Body of pancreas (tissue), 4 donors: ENCODE results near the gene GPRIN3. TPM values are rescaled to one million over a fixed set of nuclear protein-coding genes. Genes with fewer than 3 reads are reported as not detected.
"Not testable (repeated sequence)": the region's sequence is repeated elsewhere in the genome, so short reads cannot be mapped to it uniquely, and the experiment has no call there.

ENCODE experiments used
- ATAC-seq: fragments of 150-250 bp; one replicate; pipeline ENCODE4 v1.9.1; 2016
- DNase-seq, 4 donors: peaks; one replicate each; pipeline ENCODE4 v3.0.0-alpha.2; 2019
- H3K27ac ChIP-seq, 4 donors: fragments of 200-600 bp; sonication (generic); 1 replicate in 3 of 4; 2 replicates in 1 of 4; pipeline versions ENCODE4 v1.5.1 to v1.6.1; 2016 to 2019; ENCODE audit warnings: mild to moderate bottlenecking in 1 of 4, mixed read lengths in 1 of 4, moderate library complexity in 1 of 4
- H3K27me3 ChIP-seq, 2 donors: fragments of 200-600 bp; sonication (generic); one replicate each; pipeline ENCODE4 v1.6.0; 2016; ENCODE audit warnings: mild to moderate bottlenecking in 1 of 2
- H3K36me3 ChIP-seq, 2 donors: fragments of 200-600 bp; sonication (generic); replicated peaks in 1 of 2; 2 replicates each; pipeline ENCODE4 v1.5.1; 2016; ENCODE audit warnings: low read depth in 2 of 2; ENCODE audit not compliant: insufficient read depth in 1 of 2
- H3K4me1 ChIP-seq: fragments of 200-600 bp; sonication (generic); one replicate; pipeline ENCODE4 v1.6.0; 2016
- H3K4me3 ChIP-seq, 2 donors: fragments of 200-600 bp; sonication (generic); 1 replicate in 1 of 2; 2 replicates in 1 of 2; pipeline ENCODE4 v1.5.1; 2016 to 2019
- H3K9me3 ChIP-seq, 3 donors: fragments of 200-600 bp; sonication (generic); 1 replicate in 2 of 3; 2 replicates in 1 of 3; pipeline ENCODE4 v1.5.1; 2016
- CTCF ChIP-seq, 7 experiments: fragments of 450-650 bp in 4 of 7; fragments of 200-600 bp in 3 of 7; sonication (generic) in 3 of 7; IDR thresholded peaks; one replicate each; pipeline ENCODE4 v1.5.1; 2016 to 2019; ENCODE audit warnings: antibody characterized with exemption in 7 of 7
- POLR2A ChIP-seq, 3 donors: fragments of 450-650 bp; IDR thresholded peaks; one replicate each; pipeline ENCODE4 v1.6.1; 2016; ENCODE audit warnings: antibody characterized with exemption in 3 of 3, mild to moderate bottlenecking in 2 of 3
- WGBS, 2 donors: methylation state at CpG; one replicate each; pipeline ENCODE4 v1.1.5; 2017; 5-methylcytosine and 5-hydroxymethylcytosine counted together
- intact Hi-C: fragments of 100-400 bp; cut with DNase I; formaldehyde crosslinking; loops from one replicate; pipeline ENCODE4 v1.15.1; 2023
- total RNA-seq, 2 donors: library from RNA; depleted of rRNA; stranded (reverse); fragments of >200 nt; gene quantifications; one replicate each; pipeline ENCODE4 v1.1.0, GENCODE V29; 2016

The GPRIN3 gene
- total RNA-seq, 2 donors from 2014 or later, result 5.3 to 9.3 TPM

- intact Hi-C loops, result no loop called here
- WGBS, 2 donors, result 94 to 96% methylated on average over 4 of the region's 4 CpGs
- TF ChIP-seq CTCF (IDR thresholded peaks at IDR 0.05) (no peak), POLR2A (IDR thresholded peaks at IDR 0.05) (no peak)
- Histone ChIP-seq H3K4me1 (peaks cover 14% of the 10 kb centered on the region), H3K36me3 (no peaks in the 10 kb centered on the region), H3K27me3 (no peaks in the 10 kb centered on the region), H3K9me3 (no peaks in the 10 kb centered on the region), H3K4me3 (no peak overlapping the region), H3K27ac (no peak overlapping the region)
- no peak for ATAC-seq
- DNase-seq, result no peak
Measured at GRCh38 chr4:89259301-89260028, 48.1 kb downstream of the GPRIN3 start.

DNA sequence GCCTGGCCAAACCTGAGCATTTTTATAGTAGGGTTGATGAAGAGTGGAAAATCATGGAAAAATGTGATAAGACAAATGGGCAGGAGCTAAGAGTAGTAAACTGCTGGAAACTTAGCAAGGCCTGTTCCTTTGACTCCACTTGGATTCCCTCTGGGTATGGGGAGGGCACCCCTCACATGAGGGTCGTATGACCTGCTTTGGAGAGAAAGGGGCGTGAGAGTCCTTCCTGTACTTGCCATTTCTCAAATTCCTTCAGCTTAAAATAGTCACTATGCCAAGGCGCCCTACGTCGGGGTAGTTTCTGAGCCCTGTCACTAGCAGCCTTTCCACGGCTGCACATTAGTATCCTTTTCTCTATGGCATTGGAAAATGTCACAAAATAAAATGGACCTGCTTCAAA is 49.1 kb downstream of the GPRIN3 start:
- Histone ChIP-seq H3K27me3 (no peaks in the 10 kb centered on the region), H3K4me3 (no peak overlapping the region), H3K4me1 (peaks cover 18% of the 10 kb centered on the region), H3K9me3 (no peaks in the 10 kb centered on the region), H3K36me3 (no peaks in the 10 kb centered on the region), H3K27ac (no peak overlapping the region)
- no peak for TF ChIP-seq CTCF (IDR thresholded peaks at IDR 0.05)
- TF ChIP-seq POLR2A (IDR thresholded peaks at IDR 0.05), result no peak
- DNase-seq (no peak), ATAC-seq (no peak)
- intact Hi-C loops, result no loop called here
- 87 to 90% methylated on average over 6 of the region's 6 CpGs for WGBS, 2 donors

DNA sequence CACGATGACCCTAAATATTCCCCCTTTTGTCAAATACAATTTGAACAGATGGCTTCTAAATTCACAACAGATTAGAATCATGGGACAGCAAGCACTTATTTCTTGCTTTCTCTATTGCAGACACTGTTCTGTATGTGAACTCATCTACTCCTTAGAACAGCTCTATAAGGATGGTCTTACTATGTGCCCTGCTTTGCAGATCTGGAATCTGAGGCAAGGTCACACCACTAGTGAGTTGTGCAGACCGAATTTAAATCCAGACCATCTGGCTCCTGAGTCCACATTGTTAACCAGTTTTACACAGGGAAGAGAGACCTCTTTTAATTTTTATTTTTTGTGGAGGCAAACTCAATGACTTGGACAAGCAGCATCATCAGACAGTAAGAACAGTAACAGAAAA is 50.2 kb downstream of the GPRIN3 start:
- intact Hi-C loops, result no loop called here
- DNase-seq (no peak), ATAC-seq (no peak)
- H3K4me3 ChIP-seq, result no peak overlapping the region
- H3K36me3 ChIP-seq, result no peaks in the 10 kb centered on the region
- no peak overlapping the region for H3K27ac ChIP-seq
- peaks cover 28% of the 10 kb centered on the region for H3K4me1 ChIP-seq
- no peaks in the 10 kb centered on the region for H3K9me3 ChIP-seq
- TF ChIP-seq POLR2A (IDR thresholded peaks at IDR 0.05) (no peak), CTCF (IDR thresholded peaks at IDR 0.05) (no peak)
- no peaks in the 10 kb centered on the region for H3K27me3 ChIP-seq
- 53 to 56% methylated on average over 2 of the region's 2 CpGs for WGBS, 2 donors

GRCh38 chr4:89256203-89256800 is 51.3 kb downstream of the GPRIN3 start:
- DNase-seq (no peak), ATAC-seq (no peak)
- H3K27ac ChIP-seq, result no peak overlapping the region
- intact Hi-C loops, result no loop called here
- WGBS, 2 donors, result 74 to 76% methylated on average over 3 of the region's 3 CpGs
- no peak overlapping the region for H3K4me3 ChIP-seq
- no peaks in the 10 kb centered on the region for H3K27me3 ChIP-seq
- H3K4me1 ChIP-seq, result peaks cover 37% of the 10 kb centered on the region
- H3K36me3 ChIP-seq, result no peaks in the 10 kb centered on the region
- TF ChIP-seq CTCF (IDR thresholded peaks at IDR 0.05) (no peak), POLR2A (IDR thresholded peaks at IDR 0.05) (no peak)
- no peaks in the 10 kb centered on the region for H3K9me3 ChIP-seq

DNA sequence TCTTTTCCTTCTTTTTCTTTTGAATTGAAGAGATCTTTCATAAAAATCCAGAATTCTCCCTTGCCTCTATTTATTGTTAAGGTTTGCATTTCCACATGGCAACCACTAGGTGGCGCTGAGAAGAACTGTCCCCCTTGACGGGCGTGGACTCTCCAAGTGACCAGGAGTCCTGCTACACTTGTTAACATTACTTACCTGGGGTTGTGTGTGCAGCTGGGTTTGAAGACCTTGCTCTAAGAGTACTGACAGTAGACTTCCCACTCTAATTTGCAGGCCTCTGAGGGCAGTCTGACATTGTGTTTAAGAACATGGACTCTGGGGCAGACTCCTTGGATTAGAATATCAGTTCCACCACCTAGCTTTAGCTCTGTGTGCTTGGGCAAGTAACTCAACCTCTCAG is 52.8 kb downstream of the GPRIN3 start:
- Histone ChIP-seq H3K27me3 (no peaks in the 10 kb centered on the region), H3K4me1 (peaks cover 44% of the 10 kb centered on the region), H3K36me3 (no peaks in the 10 kb centered on the region), H3K27ac (no peak overlapping the region), H3K9me3 (no peaks in the 10 kb centered on the region), H3K4me3 (no peak overlapping the region)
- DNase-seq, result peak; percentile 44 to 56 (median 51)
- peak; percentile 71 for ATAC-seq
- TF ChIP-seq POLR2A (IDR thresholded peaks at IDR 0.05) (no peak), CTCF (IDR thresholded peaks at IDR 0.05) (peak; percentile 59 to 86 (median 77))
- intact Hi-C loops, result no loop called here
- WGBS, 2 donors, result 7% methylated on average over 3 of the region's 3 CpGs

GRCh38 chr4:89254347-89254746 is 53.3 kb downstream of the GPRIN3 start:
- H3K27ac ChIP-seq, DNase-seq, ATAC-seq, H3K27me3 ChIP-seq, H3K4me3 ChIP-seq, H3K36me3 ChIP-seq, H3K9me3 ChIP-seq, intact Hi-C loops: not testable (repeated sequence)
- peaks cover 45% of the 10 kb centered on the region for H3K4me1 ChIP-seq
- WGBS, 2 donors, result 78 to 86% methylated on average over 4 of the region's 4 CpGs
